ENCODE results near the gene FAM118B.

FAM118B gene

DNA sequence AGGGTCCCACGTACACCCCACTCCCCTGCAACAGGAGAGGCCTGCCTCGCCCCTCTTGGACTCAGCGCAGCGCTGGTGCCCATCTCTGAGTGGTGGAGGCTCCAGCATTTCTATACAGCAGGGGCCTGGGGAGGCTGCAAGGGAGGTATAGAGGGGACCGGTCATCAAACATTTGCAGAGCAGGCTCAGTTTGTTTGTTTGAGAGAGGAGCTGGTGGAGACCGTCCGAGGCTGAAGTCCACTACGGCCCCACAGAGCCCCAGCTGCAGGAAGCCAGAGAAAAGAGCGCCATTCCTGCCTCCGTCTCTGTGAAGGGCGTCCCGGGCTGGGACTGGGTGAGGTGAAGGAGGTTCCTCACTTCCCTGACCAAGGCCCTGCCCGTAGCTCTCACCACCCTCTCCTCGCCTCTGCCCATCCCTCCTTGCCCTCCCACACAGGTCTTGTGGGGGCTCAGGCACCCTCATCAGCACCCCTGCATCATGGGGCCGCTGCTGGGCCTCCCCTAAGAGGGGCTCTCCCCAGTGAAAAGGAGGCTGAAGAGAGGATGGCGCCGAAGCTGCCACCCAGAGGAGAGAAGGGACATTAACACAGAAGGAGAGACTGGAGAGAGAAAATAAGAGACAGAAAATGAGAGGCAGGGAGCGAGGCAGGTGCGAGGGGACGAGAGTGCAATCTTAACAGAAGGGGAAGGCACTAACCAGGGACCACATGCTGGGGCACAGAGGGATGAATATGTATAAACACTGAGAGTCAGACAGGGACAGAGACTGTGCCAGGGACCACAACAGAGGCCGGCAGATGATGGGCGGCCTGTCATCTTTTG is 24.7 kb upstream of the FAM118B start:
- no peak overlapping the region for H3K4me3 ChIP-seq (ENCODE audit: low read depth in 1 of 2, low read length in 2 of 2)
- peaks cover 10% of the 10 kb centered on the region in 2 donors for H3K4me1 ChIP-seq (ENCODE audit: control insufficient read depth in 1 of 2, insufficient read depth in 2 of 2, low read length in 2 of 2)
- peaks cover 3 to 12% of the 10 kb centered on the region in 2 donors for H3K36me3 ChIP-seq (ENCODE audit: control insufficient read depth in 1 of 2, insufficient read depth in 2 of 2, low read length in 2 of 2)
- no peak overlapping the region for H3K9ac ChIP-seq (ENCODE audit: low read depth in 1 of 2, low read length in 2 of 2)
- H3K27me3 ChIP-seq (ENCODE audit: control insufficient read depth in 1 of 2, insufficient read depth in 2 of 2, low read length in 2 of 2) = no peaks in the 10 kb centered on the region
- no peak overlapping the region for H3K27ac ChIP-seq (ENCODE audit: low read depth, low read length)
- H3K9me3 ChIP-seq (ENCODE audit: control insufficient read depth in 1 of 2, low read length in 2 of 2) = no peaks in the 10 kb centered on the region

DNA sequence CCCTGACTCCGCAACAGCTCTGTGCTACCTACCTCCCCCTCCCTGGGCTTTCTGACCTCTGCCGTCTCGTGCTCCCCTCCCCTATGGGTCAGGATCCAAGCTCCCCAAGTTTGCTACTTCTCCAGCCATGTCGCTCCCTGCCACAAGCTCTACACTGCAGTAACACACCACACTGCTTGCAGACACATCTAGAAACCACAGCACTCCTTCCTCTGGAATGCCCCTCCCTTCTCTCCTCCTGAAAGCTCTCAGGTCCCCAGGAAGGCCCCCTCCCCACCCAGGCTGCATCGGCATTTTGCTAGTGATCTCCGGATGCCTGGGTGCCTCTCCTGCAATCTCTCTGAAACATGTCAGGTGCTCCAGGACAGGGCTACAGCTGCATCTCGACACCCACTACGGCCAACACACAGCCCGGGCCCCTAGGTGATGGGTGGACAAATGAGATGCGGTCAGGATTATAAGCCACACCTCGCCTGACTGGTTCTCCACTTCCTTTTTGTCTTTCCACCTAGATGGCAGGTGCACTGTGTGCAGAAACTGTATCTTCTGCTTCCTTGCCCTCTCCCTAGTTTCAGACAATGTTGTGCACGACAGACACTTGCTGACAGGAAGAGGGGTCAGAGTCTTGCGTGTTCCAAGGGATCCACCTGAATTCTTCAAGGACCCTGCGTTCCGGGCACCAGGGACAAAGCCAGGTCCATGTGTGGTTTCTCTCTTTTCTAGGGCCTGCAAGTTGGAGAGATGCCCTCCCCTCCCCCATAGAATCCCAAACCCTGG is 23.1 kb upstream of the FAM118B start:
- no peak overlapping the region for H3K4me3 ChIP-seq (ENCODE audit: low read depth in 1 of 2, low read length in 2 of 2)
- peaks cover 16 to 17% of the 10 kb centered on the region in 2 donors for H3K36me3 ChIP-seq (ENCODE audit: control insufficient read depth in 1 of 2, insufficient read depth in 2 of 2, low read length in 2 of 2)
- no peak overlapping the region for H3K9ac ChIP-seq (ENCODE audit: low read depth in 1 of 2, low read length in 2 of 2)
- no peak overlapping the region for H3K27ac ChIP-seq (ENCODE audit: low read depth, low read length)
- peaks cover 10% of the 10 kb centered on the region in 2 donors for H3K4me1 ChIP-seq (ENCODE audit: control insufficient read depth in 1 of 2, insufficient read depth in 2 of 2, low read length in 2 of 2)
- H3K9me3 ChIP-seq (ENCODE audit: control insufficient read depth in 1 of 2, low read length in 2 of 2) = no peaks in the 10 kb centered on the region
- H3K27me3 ChIP-seq (ENCODE audit: control insufficient read depth in 1 of 2, insufficient read depth in 2 of 2, low read length in 2 of 2) = no peaks in the 10 kb centered on the region

DNA sequence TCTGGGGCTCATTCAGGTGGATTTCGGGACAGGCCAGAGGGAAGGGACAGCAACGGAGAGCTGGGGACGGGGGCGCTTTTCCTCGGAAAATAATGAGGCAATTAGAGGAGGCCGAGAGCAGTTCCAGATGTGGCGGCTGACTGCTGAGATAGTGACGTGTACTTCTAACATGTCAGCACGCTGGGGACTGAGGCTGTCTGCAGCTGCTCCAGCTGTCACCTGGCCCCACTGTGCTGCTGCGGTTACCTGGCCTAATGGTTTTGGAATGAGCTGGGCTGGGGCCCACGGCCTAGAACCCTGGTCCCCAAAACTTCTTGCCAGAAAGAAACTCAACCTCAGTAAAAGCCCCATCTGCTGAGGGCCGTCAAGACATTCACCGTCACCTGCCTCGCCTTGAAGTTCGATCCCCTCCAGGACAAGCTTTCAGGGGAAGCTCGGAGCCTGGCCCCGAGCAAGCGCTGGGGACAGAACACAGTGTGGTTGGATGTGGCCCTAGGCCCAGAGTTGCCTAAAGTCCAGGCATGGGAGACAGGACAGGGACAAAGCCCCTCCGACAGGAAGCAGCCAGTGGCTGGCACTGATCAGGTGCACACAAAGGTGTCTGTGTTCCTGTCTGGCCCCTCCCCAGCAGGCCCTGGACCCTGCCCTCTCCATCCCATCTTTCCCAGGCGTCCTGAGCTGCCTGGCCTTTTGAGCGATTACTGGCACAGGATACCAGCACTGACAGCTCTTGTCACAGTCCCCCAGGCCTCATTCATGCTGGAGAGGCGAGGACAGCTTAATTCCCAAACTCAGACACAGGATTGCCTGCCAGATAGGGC is 22.3 kb upstream of the FAM118B start:
- Histone ChIP-seq H3K9ac (ENCODE audit: low read depth in 1 of 2, low read length in 2 of 2) (no peak overlapping the region), H3K36me3 (ENCODE audit: control insufficient read depth in 1 of 2, insufficient read depth in 2 of 2, low read length in 2 of 2) (peaks cover 17% of the 10 kb centered on the region in 2 donors)

DNA sequence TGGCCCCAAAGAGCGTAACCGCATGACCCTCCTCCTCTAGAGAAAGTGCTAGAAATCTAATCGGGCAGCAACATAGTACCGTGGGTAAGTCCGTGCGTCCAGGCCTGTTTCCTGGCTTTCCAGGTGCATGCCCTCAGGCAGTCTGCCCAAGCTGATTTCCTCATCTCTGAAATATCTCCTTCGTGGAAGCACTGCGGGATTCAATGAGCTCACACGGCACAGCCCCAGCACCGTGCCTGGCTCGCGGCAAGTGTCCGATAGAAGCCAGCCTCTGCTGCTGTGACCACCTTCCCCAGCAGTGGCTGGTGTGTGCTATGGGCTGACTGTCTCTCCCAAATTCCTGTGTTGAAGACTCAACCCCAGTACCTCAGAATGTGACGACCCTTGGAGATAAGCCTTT is 20.8 kb upstream of the FAM118B start:
- H3K27ac ChIP-seq (ENCODE audit: low read depth, low read length) = no peak overlapping the region
- H3K9ac ChIP-seq (ENCODE audit: low read depth in 1 of 2, low read length in 2 of 2) = no peak overlapping the region
- no peaks in the 10 kb centered on the region for H3K27me3 ChIP-seq (ENCODE audit: control insufficient read depth in 1 of 2, insufficient read depth in 2 of 2, low read length in 2 of 2)
- no peak overlapping the region for H3K4me3 ChIP-seq (ENCODE audit: low read depth in 1 of 2, low read length in 2 of 2)
- no peaks in the 10 kb centered on the region for H3K9me3 ChIP-seq (ENCODE audit: control insufficient read depth in 1 of 2, low read length in 2 of 2)
- peaks cover 17 to 20% of the 10 kb centered on the region in 2 donors for H3K36me3 ChIP-seq (ENCODE audit: control insufficient read depth in 1 of 2, insufficient read depth in 2 of 2, low read length in 2 of 2)
- H3K4me1 ChIP-seq (ENCODE audit: control insufficient read depth in 1 of 2, insufficient read depth in 2 of 2, low read length in 2 of 2) = peaks cover 1 to 5% of the 10 kb centered on the region in 2 donors

More for the DNA sequence above, 22.3 kb upstream of the FAM118B start:
- Histone ChIP-seq H3K4me1 (ENCODE audit: control insufficient read depth in 1 of 2, insufficient read depth in 2 of 2, low read length in 2 of 2) (peaks cover 10% of the 10 kb centered on the region in 2 donors), H3K27me3 (ENCODE audit: control insufficient read depth in 1 of 2, insufficient read depth in 2 of 2, low read length in 2 of 2) (no peaks in the 10 kb centered on the region), H3K9me3 (ENCODE audit: control insufficient read depth in 1 of 2, low read length in 2 of 2) (no peaks in the 10 kb centered on the region), H3K27ac (ENCODE audit: low read depth, low read length) (no peak overlapping the region), H3K4me3 (ENCODE audit: low read depth in 1 of 2, low read length in 2 of 2) (no peak overlapping the region)

DNA sequence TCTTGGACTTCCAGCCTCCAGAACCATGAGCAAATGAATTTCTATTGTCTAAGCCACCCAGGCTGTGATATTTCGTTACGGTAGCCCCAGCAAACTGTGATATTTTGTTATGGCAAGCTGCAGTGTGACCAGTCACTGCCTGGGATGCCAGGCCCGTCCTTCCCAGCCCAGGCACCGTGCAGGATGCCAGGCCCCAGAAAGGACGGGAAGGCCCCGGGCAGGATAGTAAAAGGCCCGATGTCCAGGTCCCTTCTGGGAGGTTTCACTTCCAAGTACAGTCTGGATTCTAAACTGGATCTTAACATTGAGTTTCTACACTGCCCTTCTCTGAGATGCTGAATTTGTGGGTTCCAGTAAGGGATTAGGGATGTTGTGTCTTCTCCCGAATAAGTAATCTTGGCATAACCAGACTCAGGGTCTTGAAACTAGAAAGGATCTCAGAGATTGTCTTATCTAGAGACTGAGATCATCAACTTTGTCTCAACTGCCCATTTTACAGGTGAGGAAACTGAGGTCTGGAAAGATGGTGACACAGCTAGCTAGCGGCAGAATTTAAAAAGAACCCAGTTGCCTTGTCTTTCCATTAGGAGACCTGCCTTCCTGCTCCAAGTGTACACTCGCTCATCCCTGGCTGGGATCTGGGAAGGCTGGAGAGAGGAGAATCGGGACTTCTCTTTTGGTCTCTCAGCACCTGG is 20.1 kb upstream of the FAM118B start:
- H3K4me3 ChIP-seq (ENCODE audit: low read depth in 1 of 2, low read length in 2 of 2) = no peak overlapping the region
- H3K36me3 ChIP-seq (ENCODE audit: control insufficient read depth in 1 of 2, insufficient read depth in 2 of 2, low read length in 2 of 2) = peaks cover 17 to 27% of the 10 kb centered on the region in 2 donors
- no peak overlapping the region for H3K27ac ChIP-seq (ENCODE audit: low read depth, low read length)
- peaks cover 0 to 5% of the 10 kb centered on the region in 2 donors for H3K4me1 ChIP-seq (ENCODE audit: control insufficient read depth in 1 of 2, insufficient read depth in 2 of 2, low read length in 2 of 2)
- H3K9ac ChIP-seq (ENCODE audit: low read depth in 1 of 2, low read length in 2 of 2) = no peak overlapping the region
- H3K9me3 ChIP-seq (ENCODE audit: control insufficient read depth in 1 of 2, low read length in 2 of 2) = no peaks in the 10 kb centered on the region
- no peaks in the 10 kb centered on the region for H3K27me3 ChIP-seq (ENCODE audit: control insufficient read depth in 1 of 2, insufficient read depth in 2 of 2, low read length in 2 of 2)

DNA sequence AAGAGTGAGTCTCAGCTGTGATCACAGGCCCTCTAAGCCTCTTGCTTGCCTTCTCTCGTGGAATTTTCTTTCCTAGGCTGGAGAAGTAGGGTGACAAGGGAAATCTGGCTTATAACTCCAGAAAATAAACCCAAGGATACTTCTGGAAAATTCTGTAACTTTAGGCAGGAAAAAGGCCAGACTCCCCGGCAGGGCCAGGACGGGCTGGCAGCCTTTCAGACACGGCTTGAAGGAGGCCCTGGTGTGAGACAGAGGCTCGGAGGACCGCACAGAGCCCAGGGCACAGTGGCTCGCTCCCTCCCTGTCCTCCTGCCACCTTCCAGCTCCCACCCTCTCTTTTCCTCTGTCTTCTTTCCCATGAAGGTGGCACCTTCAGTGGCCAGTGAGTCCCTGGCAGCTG is 19.2 kb upstream of the FAM118B start:
- no peaks in the 10 kb centered on the region for H3K27me3 ChIP-seq (ENCODE audit: control insufficient read depth in 1 of 2, insufficient read depth in 2 of 2, low read length in 2 of 2)
- H3K27ac ChIP-seq (ENCODE audit: low read depth, low read length) = no peak overlapping the region
- peaks cover 2 to 3% of the 10 kb centered on the region in 2 donors for H3K9me3 ChIP-seq (ENCODE audit: control insufficient read depth in 1 of 2, low read length in 2 of 2)
- H3K36me3 ChIP-seq (ENCODE audit: control insufficient read depth in 1 of 2, insufficient read depth in 2 of 2, low read length in 2 of 2) = peaks cover 24 to 34% of the 10 kb centered on the region in 2 donors
- peaks cover 0 to 5% of the 10 kb centered on the region in 2 donors for H3K4me1 ChIP-seq (ENCODE audit: control insufficient read depth in 1 of 2, insufficient read depth in 2 of 2, low read length in 2 of 2)
- H3K9ac ChIP-seq (ENCODE audit: low read depth in 1 of 2, low read length in 2 of 2) = no peak overlapping the region
- H3K4me3 ChIP-seq (ENCODE audit: low read depth in 1 of 2, low read length in 2 of 2) = no peak overlapping the region

DNA sequence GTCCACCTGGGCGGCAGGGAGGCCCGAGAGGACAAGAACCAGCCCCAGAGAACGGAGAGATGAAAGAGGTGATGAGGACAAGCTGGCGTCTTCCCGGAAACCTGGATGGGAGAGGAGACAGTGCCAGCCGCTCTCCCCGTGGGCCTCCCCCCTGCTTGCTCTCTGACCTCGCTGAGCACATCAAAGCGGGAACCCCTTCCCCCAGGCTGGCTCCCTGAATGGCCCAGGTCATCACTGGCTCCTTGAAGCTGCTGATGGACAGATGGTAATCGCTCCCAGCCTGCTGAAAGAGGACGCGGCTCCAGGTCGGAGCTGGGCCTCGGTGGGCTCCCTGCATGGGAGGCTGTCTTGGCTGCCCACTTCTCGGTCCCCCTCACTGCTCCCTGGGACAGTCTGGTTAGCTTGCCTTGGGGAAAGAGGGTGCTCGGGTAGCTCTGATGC is 18.5 kb upstream of the FAM118B start:
- Histone ChIP-seq H3K9ac (ENCODE audit: low read depth in 1 of 2, low read length in 2 of 2) (no peak overlapping the region), H3K27ac (ENCODE audit: low read depth, low read length) (no peak overlapping the region), H3K4me3 (ENCODE audit: low read depth in 1 of 2, low read length in 2 of 2) (no peak overlapping the region), H3K4me1 (ENCODE audit: control insufficient read depth in 1 of 2, insufficient read depth in 2 of 2, low read length in 2 of 2) (peaks cover 0 to 5% of the 10 kb centered on the region in 2 donors), H3K27me3 (ENCODE audit: control insufficient read depth in 1 of 2, insufficient read depth in 2 of 2, low read length in 2 of 2) (no peaks in the 10 kb centered on the region), H3K36me3 (ENCODE audit: control insufficient read depth in 1 of 2, insufficient read depth in 2 of 2, low read length in 2 of 2) (peaks cover 31 to 41% of the 10 kb centered on the region in 2 donors), H3K9me3 (ENCODE audit: control insufficient read depth in 1 of 2, low read length in 2 of 2) (peaks cover 6 to 9% of the 10 kb centered on the region in 2 donors)

DNA sequence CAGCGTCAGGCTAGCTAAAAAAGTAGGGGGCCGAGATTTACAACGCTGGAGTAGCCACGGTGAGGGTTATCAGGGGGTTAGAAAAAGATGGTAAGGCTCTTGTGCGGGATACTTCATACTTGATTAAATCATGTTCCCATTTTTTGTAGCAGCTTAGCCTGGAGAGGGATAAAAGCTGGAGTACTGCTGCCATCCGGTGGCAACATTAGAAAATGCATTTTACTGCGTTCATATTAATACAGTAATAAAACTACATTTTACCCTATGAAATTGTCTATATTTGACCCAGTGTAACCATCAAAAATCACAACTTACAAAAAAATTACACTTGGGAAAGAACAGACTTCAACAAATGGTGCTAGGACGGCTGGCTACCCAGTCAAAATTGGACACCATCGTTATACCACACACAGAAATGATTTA is 17.4 kb upstream of the FAM118B start:
- H3K36me3 ChIP-seq (ENCODE audit: control insufficient read depth in 1 of 2, insufficient read depth in 2 of 2, low read length in 2 of 2) = peaks cover 33 to 47% of the 10 kb centered on the region in 2 donors
- peaks cover 6 to 11% of the 10 kb centered on the region in 2 donors for H3K9me3 ChIP-seq (ENCODE audit: control insufficient read depth in 1 of 2, low read length in 2 of 2)
- no peak overlapping the region for H3K4me3 ChIP-seq (ENCODE audit: low read depth in 1 of 2, low read length in 2 of 2)
- no peak overlapping the region for H3K27ac ChIP-seq (ENCODE audit: low read depth, low read length)
- peaks cover 0 to 5% of the 10 kb centered on the region in 2 donors for H3K4me1 ChIP-seq (ENCODE audit: control insufficient read depth in 1 of 2, insufficient read depth in 2 of 2, low read length in 2 of 2)
- H3K27me3 ChIP-seq (ENCODE audit: control insufficient read depth in 1 of 2, insufficient read depth in 2 of 2, low read length in 2 of 2) = no peaks in the 10 kb centered on the region
- H3K9ac ChIP-seq (ENCODE audit: low read depth in 1 of 2, low read length in 2 of 2) = no peak overlapping the region

DNA sequence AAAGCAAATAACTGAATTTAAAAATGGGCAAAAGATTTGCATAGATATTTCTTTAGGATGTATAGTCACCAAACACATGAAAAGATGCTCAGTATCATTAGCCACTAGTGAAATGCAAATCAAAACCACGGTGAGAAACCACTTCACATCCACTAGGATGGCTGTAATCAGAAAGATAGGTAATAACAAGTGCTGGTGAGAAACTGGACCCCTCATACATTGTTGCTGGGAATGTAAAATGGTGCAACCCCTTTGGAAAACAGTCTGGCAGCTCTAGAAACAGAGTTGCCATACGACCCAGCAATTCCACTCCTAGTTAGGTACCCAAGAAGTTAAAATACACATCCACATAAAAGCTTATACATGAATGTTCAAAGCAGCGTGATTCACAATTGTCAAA is 16.5 kb upstream of the FAM118B start:
- Histone ChIP-seq H3K4me3 (ENCODE audit: low read depth in 1 of 2, low read length in 2 of 2) (no peak overlapping the region), H3K36me3 (ENCODE audit: control insufficient read depth in 1 of 2, insufficient read depth in 2 of 2, low read length in 2 of 2) (peaks cover 33 to 56% of the 10 kb centered on the region in 2 donors), H3K9ac (ENCODE audit: low read depth in 1 of 2, low read length in 2 of 2) (no peak overlapping the region), H3K9me3 (ENCODE audit: control insufficient read depth in 1 of 2, low read length in 2 of 2) (peaks cover 6 to 11% of the 10 kb centered on the region in 2 donors), H3K27me3 (ENCODE audit: control insufficient read depth in 1 of 2, insufficient read depth in 2 of 2, low read length in 2 of 2) (no peaks in the 10 kb centered on the region), H3K27ac (ENCODE audit: low read depth, low read length) (no peak overlapping the region), H3K4me1 (ENCODE audit: control insufficient read depth in 1 of 2, insufficient read depth in 2 of 2, low read length in 2 of 2) (no peaks in the 10 kb centered on the region)

Measured in duodenal mucosa (tissue), 2 donors.